T-helper 2 cell (primary cell): ENCODE measurements around the gene MC4R.

ENCODE experiments used
- DNase-seq, 5 experiments: peaks; one replicate each; pipeline versions ENCODE4 v3.0.0 to v3.0.0-alpha.2; 2012 to 2022

The MC4R gene

GRCh38 chr18:60322591-60322990 lies 50.0 kb downstream of the MC4R start:
- no peak for DNase-seq
